ENCODE results near the gene UBE2L3.
A peak's percentile ranks its signal among the peaks of the same experiment; 100 is the strongest.
"Not testable (repeated sequence)": the region's sequence is repeated elsewhere in the genome, so short reads cannot be mapped to it uniquely, and the experiment has no call there.

Gene UBE2L3

DNA sequence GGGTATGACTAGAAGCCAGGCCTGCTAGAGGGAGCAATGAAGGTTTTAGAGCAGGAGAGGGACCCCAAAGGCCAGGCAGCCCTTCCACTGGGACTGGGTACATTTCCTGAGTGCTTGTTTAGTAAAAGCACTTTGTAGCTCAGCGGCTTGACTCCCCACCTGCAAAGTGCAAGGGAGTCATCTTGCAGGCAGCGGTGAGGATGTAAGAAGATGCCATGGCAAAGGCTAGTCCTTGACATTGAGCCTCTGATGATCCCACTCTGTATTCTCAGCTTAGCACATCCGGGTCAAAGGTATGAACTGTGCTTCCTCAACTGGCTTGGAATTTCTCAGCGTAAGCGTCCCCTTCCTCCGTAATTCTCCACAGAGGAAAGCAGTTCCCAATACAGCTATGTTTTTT lies 3.1 kb upstream of the UBE2L3 start:
- TF ChIP-seq POLR2A (IDR thresholded peaks at IDR 0.05; ENCODE audit: low read length) (no peak), GATA1 (IDR thresholded peaks at IDR 0.05; ENCODE audit: low read depth, low read length) (no peak)
- no peak for DNase-seq

GRCh38 chr22:21568347-21569075 lies 997 bp downstream of the UBE2L3 start:
- DNase-seq, result peak; percentile 65 to 67
- no peak for TF ChIP-seq GATA1 (IDR thresholded peaks at IDR 0.05; ENCODE audit: low read depth, low read length)
- TF ChIP-seq POLR2A (IDR thresholded peaks at IDR 0.05; ENCODE audit: low read length), result no peak

DNA sequence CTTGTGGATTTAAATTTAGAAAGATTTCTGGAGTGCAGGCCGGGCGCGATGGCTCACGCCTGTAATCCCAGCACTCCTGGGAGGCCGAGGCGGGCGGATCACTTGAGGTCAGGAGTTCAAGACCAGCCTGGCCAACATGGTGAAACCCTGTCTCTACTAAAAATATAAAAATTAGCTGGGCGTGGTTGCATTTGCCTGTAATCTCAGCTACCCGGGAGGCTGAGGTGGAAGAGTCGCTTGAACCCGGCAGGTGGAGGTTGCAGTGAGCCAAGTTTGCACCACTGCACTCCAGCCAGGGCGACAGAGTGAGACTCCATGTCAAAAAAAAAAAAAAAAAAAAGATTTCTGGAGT lies 1.5 kb downstream of the UBE2L3 start:
- DNase-seq, result not testable (repeated sequence)

- TF ChIP-seq POLR2A (IDR thresholded peaks at IDR 0.05; ENCODE audit: low read length), result no peak
- no peak for TF ChIP-seq GATA1 (IDR thresholded peaks at IDR 0.05; ENCODE audit: low read depth, low read length)
- no peak for DNase-seq
Observed at GRCh38 chr22:21569459-21570170, 2.1 kb downstream of the UBE2L3 start.

- TF ChIP-seq POLR2A (IDR thresholded peaks at IDR 0.05; ENCODE audit: low read length), result no peak
- no peak for TF ChIP-seq GATA1 (IDR thresholded peaks at IDR 0.05; ENCODE audit: low read depth, low read length)
- peak in 1 of 2 experiments; percentile 22 for DNase-seq
Observed at GRCh38 chr22:21570398-21570797, 2.9 kb downstream of the UBE2L3 start.

DNA sequence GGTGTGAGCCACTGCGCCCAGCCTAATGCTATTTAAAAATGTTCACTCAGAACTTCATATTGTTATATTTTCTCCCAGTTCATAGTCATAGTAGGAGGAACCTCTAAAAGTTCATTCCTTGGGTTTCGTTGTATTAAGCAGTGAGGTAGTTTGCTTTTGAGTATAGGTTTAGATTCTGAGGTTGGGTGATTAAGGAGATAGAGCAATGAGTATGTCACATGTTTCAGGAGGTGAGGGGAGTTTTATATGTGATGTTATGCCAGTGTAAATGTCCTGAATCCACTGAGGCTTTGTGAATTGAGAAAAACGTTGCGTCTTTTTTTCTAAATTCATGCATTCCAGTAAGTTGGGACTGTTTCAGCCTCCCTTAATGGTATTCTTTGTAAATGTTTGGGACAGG lies 4.2 kb downstream of the UBE2L3 start:
- TF ChIP-seq GATA1 (IDR thresholded peaks at IDR 0.05; ENCODE audit: low read depth, low read length) (no peak), POLR2A (IDR thresholded peaks at IDR 0.05; ENCODE audit: low read length) (no peak)
- DNase-seq, result no peak

- no peak for TF ChIP-seq POLR2A (IDR thresholded peaks at IDR 0.05; ENCODE audit: low read length)
- no peak for TF ChIP-seq GATA1 (IDR thresholded peaks at IDR 0.05; ENCODE audit: low read depth, low read length)
- no peak for DNase-seq
Observed at GRCh38 chr22:21573293-21573734, 5.8 kb downstream of the UBE2L3 start.

DNA sequence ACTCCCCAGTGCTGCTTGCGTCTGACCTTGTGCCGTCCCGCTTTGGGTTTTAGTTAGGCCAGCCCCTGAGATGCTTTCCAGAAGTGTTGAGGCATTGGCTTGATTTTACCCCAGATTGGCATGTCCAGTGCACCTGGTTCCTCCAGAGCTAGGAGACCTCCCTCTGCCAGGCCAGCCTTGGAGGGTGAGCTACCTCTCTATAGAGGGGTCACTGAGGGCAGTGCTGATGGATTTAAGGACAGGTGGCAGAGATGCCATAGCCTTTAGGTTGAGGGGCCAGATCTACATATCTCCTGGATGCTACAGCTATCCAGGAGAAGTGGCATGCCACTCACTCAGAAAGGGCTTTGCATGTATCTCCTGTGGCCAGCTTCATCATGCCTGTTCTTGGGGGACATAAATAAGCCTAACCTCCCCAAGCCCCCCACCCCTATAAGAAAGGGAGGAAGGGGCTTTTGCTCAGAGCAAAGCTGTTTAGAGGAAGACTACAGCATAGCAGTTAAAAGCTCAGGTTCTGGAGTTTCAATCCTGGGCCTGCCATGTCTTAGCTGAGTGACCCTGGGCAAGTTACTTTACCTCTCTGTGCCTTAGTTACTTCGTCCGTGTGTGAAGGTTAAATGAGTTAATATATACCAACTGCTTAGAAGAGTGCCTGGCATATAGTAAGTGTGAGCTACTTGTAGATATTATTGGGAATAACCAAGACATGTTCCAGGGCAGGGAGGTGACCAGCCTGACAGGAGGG lies 6.4 kb downstream of the UBE2L3 start:
- TF ChIP-seq POLR2A (IDR thresholded peaks at IDR 0.05; ENCODE audit: low read length) (no peak), GATA1 (IDR thresholded peaks at IDR 0.05; ENCODE audit: low read depth, low read length) (no peak)

DNA sequence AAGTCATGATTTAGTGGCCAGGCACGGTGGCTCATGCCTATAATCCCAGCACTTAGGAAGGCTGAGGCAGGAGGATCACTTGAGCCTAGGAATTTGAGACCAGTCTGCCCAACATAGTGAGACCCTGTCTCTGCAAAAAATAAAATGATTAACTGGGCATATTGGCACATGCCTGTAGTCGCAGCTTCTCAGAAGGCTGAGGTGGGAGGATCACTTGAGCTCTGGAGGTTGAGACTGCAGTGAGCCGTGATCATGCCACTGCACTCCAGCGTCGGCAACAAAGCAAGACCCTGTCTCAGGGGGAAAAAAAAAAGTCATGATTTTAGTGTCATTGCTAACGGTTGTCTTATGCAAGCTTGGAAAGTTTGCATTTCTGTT lies 11.9 kb downstream of the UBE2L3 start:
- no peak for TF ChIP-seq POLR2A (IDR thresholded peaks at IDR 0.05; ENCODE audit: low read length)
- no peak for TF ChIP-seq GATA1 (IDR thresholded peaks at IDR 0.05; ENCODE audit: low read depth, low read length)
- DNase-seq, result no peak

More for the DNA sequence above, 6.4 kb downstream of the UBE2L3 start:
- DNase-seq, result no peak

GRCh38 chr22:21580623-21581007 lies 13.1 kb downstream of the UBE2L3 start:
- DNase-seq, result not testable (repeated sequence)

- DNase-seq, result not testable (repeated sequence)
Observed at GRCh38 chr22:21581009-21581713, 13.6 kb downstream of the UBE2L3 start.

GRCh38 chr22:21582801-21583740 lies 15.6 kb downstream of the UBE2L3 start:
- DNase-seq, result no peak
- no peak for TF ChIP-seq GATA1 (IDR thresholded peaks at IDR 0.05; ENCODE audit: low read depth, low read length)
- TF ChIP-seq POLR2A (IDR thresholded peaks at IDR 0.05; ENCODE audit: low read length), result no peak

DNA sequence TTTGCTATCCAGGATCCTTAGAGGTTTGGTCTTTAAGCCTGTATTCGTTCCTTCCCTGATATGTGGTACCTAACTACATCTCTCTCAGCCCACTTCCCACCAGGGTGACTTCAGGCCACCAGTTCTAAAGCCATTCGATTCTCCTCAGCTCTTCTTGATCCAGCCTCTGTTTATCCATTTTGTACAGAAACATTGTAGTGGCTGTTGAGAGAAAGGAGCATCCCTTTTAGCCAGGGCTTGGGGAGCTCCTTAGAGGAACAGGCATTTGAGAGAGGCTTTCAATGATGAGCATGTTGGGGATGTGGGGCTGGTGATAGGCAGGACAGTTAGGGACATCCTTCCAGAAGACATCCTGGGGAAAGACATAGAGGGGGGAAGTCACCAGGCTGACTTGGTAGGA lies 17.9 kb downstream of the UBE2L3 start:
- no peak for TF ChIP-seq POLR2A (IDR thresholded peaks at IDR 0.05; ENCODE audit: low read length)
- TF ChIP-seq GATA1 (IDR thresholded peaks at IDR 0.05; ENCODE audit: low read depth, low read length), result no peak

More for the DNA sequence above, 17.9 kb downstream of the UBE2L3 start:
- no peak for DNase-seq
